ENCODE measurements around the gene KBTBD6.

The KBTBD6 gene

DNA sequence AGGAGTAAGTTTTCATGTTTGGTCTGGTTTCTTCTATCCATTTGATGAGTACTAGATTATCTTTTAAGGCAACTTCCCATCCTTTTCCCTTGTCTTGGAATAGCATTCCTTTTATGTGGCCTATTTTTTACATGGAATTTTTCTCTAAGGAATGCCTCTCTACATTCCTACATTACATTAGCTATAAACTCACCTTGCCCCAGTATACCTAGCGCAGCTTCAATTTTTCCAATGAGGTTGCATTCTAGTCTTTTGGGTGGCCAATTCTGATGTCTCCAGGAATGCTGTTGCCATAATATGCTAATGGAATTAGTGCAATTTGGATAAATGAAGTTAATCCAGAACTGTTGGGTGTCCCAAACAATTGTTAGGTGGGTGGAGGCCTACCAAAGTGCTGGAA, 33.8 kb downstream of the KBTBD6 start:
- Histone ChIP-seq H3K36me3 (ENCODE audit: control insufficient read depth in 2 of 2, insufficient read depth in 1 of 2, low read length in 2 of 2) (no peaks in the 10 kb centered on the region), H3K9me3 (ENCODE audit: control insufficient read depth, insufficient read depth, low read depth, low read length) (no peaks in the 10 kb centered on the region), H3K27ac (ENCODE audit: extremely low read depth, low read depth, low read length) (no peak overlapping the region), H3K4me3 (ENCODE audit: low read depth, low read length) (no peak overlapping the region), H3K4me1 (ENCODE audit: control insufficient read depth, insufficient read depth, low read length) (no peaks in the 10 kb centered on the region)
- TF ChIP-seq KLF10 (tag by site-specific recombination; IDR thresholded peaks at IDR 0.05) (no peak), ZNF404 (tag by site-specific recombination; IDR thresholded peaks at IDR 0.05) (no peak), PBX3 (CRISPR knock-in tag; IDR thresholded peaks at IDR 0.05) (no peak), ZFP3 (tag by site-specific recombination; IDR thresholded peaks at IDR 0.05; ENCODE audit: low read depth) (no peak), ZNF26 (tag by site-specific recombination; IDR thresholded peaks at IDR 0.05) (no peak), ZNF157 (tag by site-specific recombination; IDR thresholded peaks at IDR 0.05) (no peak), SP2 (tag by site-specific recombination; IDR thresholded peaks at IDR 0.05) (no peak), ZNF624 (tag by site-specific recombination; IDR thresholded peaks at IDR 0.05) (no peak), ZNF426 (tag by site-specific recombination; IDR thresholded peaks at IDR 0.05) (no peak), ZNF223 (tag by site-specific recombination; IDR thresholded peaks at IDR 0.05) (no peak), ZSCAN5A (tag by site-specific recombination; IDR thresholded peaks at IDR 0.05) (no peak), REST (tag by site-specific recombination; IDR thresholded peaks at IDR 0.05) (no peak), ZNF16 (tag by site-specific recombination; IDR thresholded peaks at IDR 0.05; ENCODE audit: low read depth) (no peak)
- TF ChIP-seq, protein P1, sequence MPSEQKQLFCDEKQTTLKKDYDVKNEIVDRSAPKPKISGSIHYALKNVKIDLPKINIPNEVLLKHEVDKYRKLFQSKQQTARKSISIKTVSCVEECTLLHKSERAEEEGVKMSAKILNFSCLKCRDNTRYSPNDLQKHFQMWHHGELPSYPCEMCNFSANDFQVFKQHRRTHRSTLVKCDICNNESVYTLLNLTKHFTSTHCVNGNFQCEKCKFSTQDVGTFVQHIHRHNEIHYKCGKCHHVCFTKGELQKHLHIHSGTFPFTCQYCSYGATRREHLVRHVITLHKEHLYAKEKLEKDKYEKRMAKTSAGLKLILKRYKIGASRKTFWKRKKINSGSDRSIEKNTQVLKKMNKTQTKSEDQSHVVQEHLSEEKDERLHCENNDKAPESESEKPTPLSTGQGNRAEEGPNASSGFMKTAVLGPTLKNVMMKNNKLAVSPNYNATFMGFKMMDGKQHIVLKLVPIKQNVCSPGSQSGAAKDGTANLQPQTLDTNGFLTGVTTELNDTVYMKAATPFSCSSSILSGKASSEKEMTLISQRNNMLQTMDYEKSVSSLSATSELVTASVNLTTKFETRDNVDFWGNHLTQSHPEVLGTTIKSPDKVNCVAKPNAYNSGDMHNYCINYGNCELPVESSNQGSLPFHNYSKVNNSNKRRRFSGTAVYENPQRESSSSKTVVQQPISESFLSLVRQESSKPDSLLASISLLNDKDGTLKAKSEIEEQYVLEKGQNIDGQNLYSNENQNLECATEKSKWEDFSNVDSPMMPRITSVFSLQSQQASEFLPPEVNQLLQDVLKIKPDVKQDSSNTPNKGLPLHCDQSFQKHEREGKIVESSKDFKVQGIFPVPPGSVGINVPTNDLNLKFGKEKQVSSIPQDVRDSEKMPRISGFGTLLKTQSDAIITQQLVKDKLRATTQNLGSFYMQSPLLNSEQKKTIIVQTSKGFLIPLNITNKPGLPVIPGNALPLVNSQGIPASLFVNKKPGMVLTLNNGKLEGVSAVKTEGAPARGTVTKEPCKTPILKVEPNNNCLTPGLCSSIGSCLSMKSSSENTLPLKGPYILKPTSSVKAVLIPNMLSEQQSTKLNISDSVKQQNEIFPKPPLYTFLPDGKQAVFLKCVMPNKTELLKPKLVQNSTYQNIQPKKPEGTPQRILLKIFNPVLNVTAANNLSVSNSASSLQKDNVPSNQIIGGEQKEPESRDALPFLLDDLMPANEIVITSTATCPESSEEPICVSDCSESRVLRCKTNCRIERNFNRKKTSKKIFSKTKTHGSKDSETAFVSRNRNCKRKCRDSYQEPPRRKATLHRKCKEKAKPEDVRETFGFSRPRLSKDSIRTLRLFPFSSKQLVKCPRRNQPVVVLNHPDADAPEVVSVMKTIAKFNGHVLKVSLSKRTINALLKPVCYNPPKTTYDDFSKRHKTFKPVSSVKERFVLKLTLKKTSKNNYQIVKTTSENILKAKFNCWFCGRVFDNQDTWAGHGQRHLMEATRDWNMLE (tag by site-specific recombination; conservative IDR thresholded peaks at IDR 0.05; ENCODE audit: low read depth), result no peak
- CTCF ChIA-PET, result interaction anchor here (0.7 to 1.1 kb wide), 2 partner anchors 35 to 98 kb away, joined by 3 read pairs; no protein-coding TSS in a partner anchor
- POLR2A ChIA-PET, result no interaction called here
